GM23338 (cell line): ENCODE results near the gene ZEB2. TPM values are rescaled to one million over a fixed set of nuclear protein-coding genes. Genes with fewer than 3 reads are reported as not detected.

Source experiments
- ATAC-seq: fragments of 200-7000 bp; cut with Tn5 transposase; 3 replicates; pipeline ENCODE4 v1.9.1; 2020
- DNase-seq: peaks from one replicate; pipeline ENCODE4 v3.0.0-alpha.2; 2015; ENCODE audit warnings: low spot score
- H2AFZ ChIP-seq: fragments of 200-600 bp; sonication (generic); 2 replicates; pipeline ENCODE4 v1.8.0; 2016; ENCODE audit warnings: antibody characterized with exemption, mild to moderate bottlenecking, moderate library complexity
- H3F3A ChIP-seq: fragments of 200-600 bp; sonication (generic); replicated peaks from 2 replicates; pipeline ENCODE4 v1.8.0; 2017; ENCODE audit warnings: antibody characterized with exemption, mixed run types, low read depth
- H3K27ac ChIP-seq: fragments of 200-600 bp; sonication (generic); 2 replicates; pipeline ENCODE4 v1.6.1; 2016; ENCODE audit warnings: low read depth
- H3K27me3 ChIP-seq: fragments of 200-600 bp; sonication (generic); 2 replicates; pipeline ENCODE4 v1.8.0; 2016; ENCODE audit warnings: mild to moderate bottlenecking, mixed run types, moderate library complexity; ENCODE audit not compliant: insufficient read depth
- H3K36me3 ChIP-seq: fragments of 200-600 bp; sonication (generic); 2 replicates; pipeline ENCODE4 v1.8.0; 2016; ENCODE audit warnings: mild to moderate bottlenecking; ENCODE audit not compliant: insufficient read depth
- H3K4me1 ChIP-seq: fragments of 200-600 bp; sonication (generic); 2 replicates; pipeline ENCODE4 v1.8.0; 2016; ENCODE audit warnings: mild to moderate bottlenecking, moderate library complexity; ENCODE audit not compliant: insufficient read depth
- H3K4me2 ChIP-seq: fragments of 200-600 bp; sonication (generic); 2 replicates; pipeline ENCODE4 v1.7.1; 2017; ENCODE audit warnings: mixed run types
- H3K4me3 ChIP-seq: fragments of 200-600 bp; sonication (generic); 2 replicates; pipeline ENCODE4 v1.6.1; 2016; ENCODE audit warnings: mixed run types
- H3K79me2 ChIP-seq: fragments of 200-600 bp; sonication (generic); replicated peaks from 2 replicates; pipeline ENCODE4 v1.8.0; 2017; ENCODE audit warnings: mild to moderate bottlenecking; ENCODE audit not compliant: insufficient read depth
- H3K9me2 ChIP-seq: fragments of 200-600 bp; sonication (generic); 2 replicates; pipeline ENCODE4 v1.8.0; 2017; ENCODE audit not compliant: insufficient read depth
- H4K20me1 ChIP-seq: fragments of 200-600 bp; sonication (generic); replicated peaks from 2 replicates; pipeline ENCODE4 v1.8.0; 2017; ENCODE audit warnings: mild to moderate bottlenecking; ENCODE audit not compliant: insufficient read depth
- H3K27ac Mint-ChIP-seq: 2 replicates; pipeline ENCODE4 v1.8.0; 2020; ENCODE audit warnings: inconsistent platforms, mild to moderate bottlenecking, moderate library complexity, mixed read lengths
- H3K27me3 Mint-ChIP-seq: 3 replicates; pipeline ENCODE4 v1.8.0; 2022; ENCODE audit warnings: low read depth, mild to moderate bottlenecking, moderate library complexity, mixed read lengths, inconsistent platforms; ENCODE audit not compliant: insufficient read depth, poor library complexity
- H3K36me3 Mint-ChIP-seq: 3 replicates; pipeline ENCODE4 v1.8.0; 2021; ENCODE audit warnings: low read depth, mild to moderate bottlenecking, inconsistent platforms, moderate library complexity, mixed read lengths
- H3K4me1 Mint-ChIP-seq: 3 replicates; pipeline ENCODE4 v1.8.0; 2020; ENCODE audit warnings: mild to moderate bottlenecking, inconsistent platforms, mixed read lengths
- H3K4me3 Mint-ChIP-seq: 3 replicates; pipeline ENCODE4 v1.8.0; 2021; ENCODE audit warnings: moderate library complexity, mild to moderate bottlenecking, inconsistent platforms, mixed read lengths
- H3K9me3 Mint-ChIP-seq: 3 replicates; pipeline ENCODE4 v1.8.0; 2020; ENCODE audit warnings: moderate library complexity, mild to moderate bottlenecking, inconsistent platforms, mixed read lengths
- EZH2phosphoT487 ChIP-seq: fragments of 200-600 bp; sonication (generic); IDR thresholded peaks from one replicate; pipeline ENCODE4 v1.8.1; 2018; ENCODE audit warnings: antibody characterized with exemption; ENCODE audit not compliant: unreplicated experiment
- NANOG ChIP-seq: IDR thresholded peaks from 2 replicates; pipeline ENCODE4 v1.6.1; 2016; ENCODE audit warnings: antibody characterized with exemption, borderline replicate concordance
- POLR2AphosphoS5 ChIP-seq: IDR thresholded peaks from 2 replicates; pipeline ENCODE4 v1.6.1; 2016; ENCODE audit warnings: antibody characterized with exemption, low read depth
- polyA plus RNA-seq: library from polyadenylated mRNA; unstranded; fragments of >200 nt; fragmentation: Nextera tagmentation; extraction: Ambion mirVana; gene quantifications from 2 replicates; pipeline ENCODE4 v1.2.1, GENCODE V29; 2016
- total RNA-seq: library from RNA; depleted of rRNA; stranded (reverse); fragments of >200 nt; shearing (Covaris generic); gene quantifications from 2 replicates; pipeline ENCODE4 v1.2.3, GENCODE V29; 2014
- TF ChIP-seq, protein P1 (sequence below): IDR thresholded peaks from 2 replicates; pipeline ENCODE4 v1.6.1; 2016; ENCODE audit warnings: antibody characterized with exemption
- TF ChIP-seq, protein P2 (sequence below), 2 experiments: fragments of 200-600 bp in 1 of 2; sonication (generic) in 1 of 2; conservative IDR thresholded peaks; 2 replicates each; pipeline versions ENCODE4 v1.5.1 to v1.6.1; 2016 to 2017; ENCODE audit warnings: antibody characterized with exemption in 2 of 2, low read depth in 2 of 2, mild to moderate bottlenecking in 2 of 2, moderate library complexity in 1 of 2
- TF ChIP-seq, protein P3 (sequence below): fragments of 250-450 bp; sonication (Bioruptor Pico); IDR thresholded peaks from 2 replicates; pipeline ENCODE4 v1.5.0; 2020; ENCODE audit warnings: mild to moderate bottlenecking, moderate library complexity

Gene ZEB2
- total and polyA plus RNA-seq, 2 experiments from 2014 or later, result 0.45 TPM; not detected in 1

DNA sequence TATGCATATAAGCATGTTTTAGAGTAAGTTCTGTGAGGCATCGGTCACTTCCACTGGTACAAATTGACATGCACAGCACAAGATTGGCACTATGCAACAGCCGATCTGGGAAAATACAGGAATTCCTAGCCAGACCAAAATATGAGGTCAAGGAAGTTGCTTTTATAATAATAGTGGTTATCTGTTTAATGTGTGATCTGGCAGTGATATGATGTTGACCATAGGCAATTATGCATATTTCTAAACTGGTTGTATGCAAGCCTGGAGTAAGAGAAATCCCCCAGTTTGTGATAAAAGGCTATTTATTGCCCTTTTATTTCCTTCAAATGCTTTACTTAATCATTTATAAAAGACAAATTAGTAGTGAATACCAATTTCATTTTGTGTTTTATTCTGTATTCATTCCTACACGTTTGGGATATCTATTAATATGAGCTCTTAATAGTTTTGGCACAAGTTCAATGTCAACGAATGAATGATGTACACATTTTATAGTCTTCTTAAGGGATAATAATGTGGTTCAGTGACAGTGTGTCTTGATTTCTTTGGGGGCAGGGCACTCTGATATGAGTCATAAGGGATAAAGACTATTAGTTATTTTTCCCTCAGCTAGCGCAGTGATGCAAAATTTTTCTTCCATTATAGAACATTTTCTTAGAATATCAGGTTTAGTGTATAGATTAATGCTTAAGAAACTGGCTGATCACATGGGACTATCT is 34.7 kb upstream of the ZEB2 start:
- H3K4me3 ChIP-seq, result no peak overlapping the region
- Mint-ChIP-seq H3K4me1 (peaks cover 20% of the 10 kb centered on the region), H3K9me3 (no peaks in the 10 kb centered on the region), H3K36me3 (no peaks in the 10 kb centered on the region), H3K27ac (no peak overlapping the region), H3K27me3 (peaks cover 3% of the 10 kb centered on the region), H3K4me3 (no peak overlapping the region)
- no peaks in the 10 kb centered on the region for H4K20me1 ChIP-seq
- no peaks in the 10 kb centered on the region for H3K36me3 ChIP-seq
- no peaks in the 10 kb centered on the region for H3K27me3 ChIP-seq
- no peak overlapping the region for H2AFZ ChIP-seq
- H3K4me1 ChIP-seq, result peaks cover 12% of the 10 kb centered on the region
- 0 out of 2 replicates have a peak, but pooled peaks cover 3% of the 10 kb centered on the region for H3K9me2 ChIP-seq
- DNase-seq, result no peak
- no peak for ATAC-seq
- TF ChIP-seq, protein P1, sequence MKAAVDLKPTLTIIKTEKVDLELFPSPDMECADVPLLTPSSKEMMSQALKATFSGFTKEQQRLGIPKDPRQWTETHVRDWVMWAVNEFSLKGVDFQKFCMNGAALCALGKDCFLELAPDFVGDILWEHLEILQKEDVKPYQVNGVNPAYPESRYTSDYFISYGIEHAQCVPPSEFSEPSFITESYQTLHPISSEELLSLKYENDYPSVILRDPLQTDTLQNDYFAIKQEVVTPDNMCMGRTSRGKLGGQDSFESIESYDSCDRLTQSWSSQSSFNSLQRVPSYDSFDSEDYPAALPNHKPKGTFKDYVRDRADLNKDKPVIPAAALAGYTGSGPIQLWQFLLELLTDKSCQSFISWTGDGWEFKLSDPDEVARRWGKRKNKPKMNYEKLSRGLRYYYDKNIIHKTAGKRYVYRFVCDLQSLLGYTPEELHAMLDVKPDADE, result no peak
- no peak for TF ChIP-seq EZH2phosphoT487
- TF ChIP-seq, protein P2, sequence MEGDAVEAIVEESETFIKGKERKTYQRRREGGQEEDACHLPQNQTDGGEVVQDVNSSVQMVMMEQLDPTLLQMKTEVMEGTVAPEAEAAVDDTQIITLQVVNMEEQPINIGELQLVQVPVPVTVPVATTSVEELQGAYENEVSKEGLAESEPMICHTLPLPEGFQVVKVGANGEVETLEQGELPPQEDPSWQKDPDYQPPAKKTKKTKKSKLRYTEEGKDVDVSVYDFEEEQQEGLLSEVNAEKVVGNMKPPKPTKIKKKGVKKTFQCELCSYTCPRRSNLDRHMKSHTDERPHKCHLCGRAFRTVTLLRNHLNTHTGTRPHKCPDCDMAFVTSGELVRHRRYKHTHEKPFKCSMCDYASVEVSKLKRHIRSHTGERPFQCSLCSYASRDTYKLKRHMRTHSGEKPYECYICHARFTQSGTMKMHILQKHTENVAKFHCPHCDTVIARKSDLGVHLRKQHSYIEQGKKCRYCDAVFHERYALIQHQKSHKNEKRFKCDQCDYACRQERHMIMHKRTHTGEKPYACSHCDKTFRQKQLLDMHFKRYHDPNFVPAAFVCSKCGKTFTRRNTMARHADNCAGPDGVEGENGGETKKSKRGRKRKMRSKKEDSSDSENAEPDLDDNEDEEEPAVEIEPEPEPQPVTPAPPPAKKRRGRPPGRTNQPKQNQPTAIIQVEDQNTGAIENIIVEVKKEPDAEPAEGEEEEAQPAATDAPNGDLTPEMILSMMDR (conservative IDR thresholded peaks at IDR 0.05; ENCODE audit: low read depth in 2 of 2), result no peak
- TF ChIP-seq, protein P3, sequence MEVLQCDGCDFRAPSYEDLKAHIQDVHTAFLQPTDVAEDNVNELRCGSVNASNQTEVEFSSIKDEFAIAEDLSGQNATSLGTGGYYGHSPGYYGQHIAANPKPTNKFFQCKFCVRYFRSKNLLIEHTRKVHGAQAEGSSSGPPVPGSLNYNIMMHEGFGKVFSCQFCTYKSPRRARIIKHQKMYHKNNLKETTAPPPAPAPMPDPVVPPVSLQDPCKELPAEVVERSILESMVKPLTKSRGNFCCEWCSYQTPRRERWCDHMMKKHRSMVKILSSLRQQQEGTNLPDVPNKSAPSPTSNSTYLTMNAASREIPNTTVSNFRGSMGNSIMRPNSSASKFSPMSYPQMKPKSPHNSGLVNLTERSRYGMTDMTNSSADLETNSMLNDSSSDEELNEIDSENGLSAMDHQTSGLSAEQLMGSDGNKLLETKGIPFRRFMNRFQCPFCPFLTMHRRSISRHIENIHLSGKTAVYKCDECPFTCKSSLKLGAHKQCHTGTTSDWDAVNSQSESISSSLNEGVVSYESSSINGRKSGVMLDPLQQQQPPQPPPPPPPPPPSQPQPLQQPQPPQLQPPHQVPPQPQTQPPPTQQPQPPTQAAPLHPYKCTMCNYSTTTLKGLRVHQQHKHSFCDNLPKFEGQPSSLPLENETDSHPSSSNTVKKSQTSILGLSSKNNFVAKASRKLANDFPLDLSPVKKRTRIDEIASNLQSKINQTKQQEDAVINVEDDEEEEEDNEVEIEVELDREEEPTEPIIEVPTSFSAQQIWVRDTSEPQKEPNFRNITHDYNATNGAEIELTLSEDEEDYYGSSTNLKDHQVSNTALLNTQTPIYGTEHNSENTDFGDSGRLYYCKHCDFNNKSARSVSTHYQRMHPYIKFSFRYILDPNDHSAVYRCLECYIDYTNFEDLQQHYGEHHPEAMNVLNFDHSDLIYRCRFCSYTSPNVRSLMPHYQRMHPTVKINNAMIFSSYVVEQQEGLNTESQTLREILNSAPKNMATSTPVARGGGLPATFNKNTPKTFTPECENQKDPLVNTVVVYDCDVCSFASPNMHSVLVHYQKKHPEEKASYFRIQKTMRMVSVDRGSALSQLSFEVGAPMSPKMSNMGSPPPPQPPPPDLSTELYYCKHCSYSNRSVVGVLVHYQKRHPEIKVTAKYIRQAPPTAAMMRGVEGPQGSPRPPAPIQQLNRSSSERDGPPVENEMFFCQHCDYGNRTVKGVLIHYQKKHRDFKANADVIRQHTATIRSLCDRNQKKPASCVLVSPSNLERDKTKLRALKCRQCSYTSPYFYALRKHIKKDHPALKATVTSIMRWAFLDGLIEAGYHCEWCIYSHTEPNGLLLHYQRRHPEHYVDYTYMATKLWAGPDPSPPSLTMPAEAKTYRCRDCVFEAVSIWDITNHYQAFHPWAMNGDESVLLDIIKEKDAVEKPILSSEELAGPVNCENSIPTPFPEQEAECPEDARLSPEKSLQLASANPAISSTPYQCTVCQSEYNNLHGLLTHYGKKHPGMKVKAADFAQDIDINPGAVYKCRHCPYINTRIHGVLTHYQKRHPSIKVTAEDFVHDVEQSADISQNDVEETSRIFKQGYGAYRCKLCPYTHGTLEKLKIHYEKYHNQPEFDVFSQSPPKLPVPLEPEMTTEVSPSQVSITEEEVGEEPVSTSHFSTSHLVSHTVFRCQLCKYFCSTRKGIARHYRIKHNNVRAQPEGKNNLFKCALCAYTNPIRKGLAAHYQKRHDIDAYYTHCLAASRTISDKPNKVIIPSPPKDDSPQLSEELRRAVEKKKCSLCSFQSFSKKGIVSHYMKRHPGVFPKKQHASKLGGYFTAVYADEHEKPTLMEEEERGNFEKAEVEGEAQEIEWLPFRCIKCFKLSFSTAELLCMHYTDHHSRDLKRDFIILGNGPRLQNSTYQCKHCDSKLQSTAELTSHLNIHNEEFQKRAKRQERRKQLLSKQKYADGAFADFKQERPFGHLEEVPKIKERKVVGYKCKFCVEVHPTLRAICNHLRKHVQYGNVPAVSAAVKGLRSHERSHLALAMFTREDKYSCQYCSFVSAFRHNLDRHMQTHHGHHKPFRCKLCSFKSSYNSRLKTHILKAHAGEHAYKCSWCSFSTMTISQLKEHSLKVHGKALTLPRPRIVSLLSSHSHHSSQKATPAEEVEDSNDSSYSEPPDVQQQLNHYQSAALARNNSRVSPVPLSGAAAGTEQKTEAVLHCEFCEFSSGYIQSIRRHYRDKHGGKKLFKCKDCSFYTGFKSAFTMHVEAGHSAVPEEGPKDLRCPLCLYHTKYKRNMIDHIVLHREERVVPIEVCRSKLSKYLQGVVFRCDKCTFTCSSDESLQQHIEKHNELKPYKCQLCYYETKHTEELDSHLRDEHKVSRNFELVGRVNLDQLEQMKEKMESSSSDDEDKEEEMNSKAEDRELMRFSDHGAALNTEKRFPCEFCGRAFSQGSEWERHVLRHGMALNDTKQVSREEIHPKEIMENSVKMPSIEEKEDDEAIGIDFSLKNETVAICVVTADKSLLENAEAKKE, result no peak
- no peak for TF ChIP-seq POLR2AphosphoS5
- no peak for TF ChIP-seq NANOG
- H3K4me2 ChIP-seq, result no peak overlapping the region
- H3K27ac ChIP-seq, result no peak overlapping the region
- no peaks in the 10 kb centered on the region for H3F3A ChIP-seq
- H3K79me2 ChIP-seq, result no peaks in the 10 kb centered on the region
